CMK (cell line): ENCODE data around the gene KLF6.

Experiments used
- DNase-seq: peaks from one replicate; pipeline ENCODE4 v3.0.0-alpha.2; 2010; ENCODE audit warnings: low read depth

KLF6 gene

GRCh38 chr10:3729397-3729976 lies 55.5 kb downstream of the KLF6 start:
- no peak for DNase-seq

- no peak for DNase-seq
Measured at GRCh38 chr10:3728563-3728962, 56.4 kb downstream of the KLF6 start.

- DNase-seq, result no peak
Measured at GRCh38 chr10:3727268-3727667, 57.7 kb downstream of the KLF6 start.
